K562 (cell line): Measurements from ENCODE around the gene OR4K2. TPM values are rescaled to one million over a fixed set of nuclear protein-coding genes. Genes with fewer than 3 reads are reported as not detected.
A peak's percentile ranks its signal among the peaks of the same experiment; 100 is the strongest.
"Not testable (repeated sequence)": the region's sequence is repeated elsewhere in the genome, so short reads cannot be mapped to it uniquely, and the experiment has no call there.

ENCODE experiments used
- ATAC-seq: fragments of 200-7000 bp; cut with Tn5 transposase; 3 replicates; pipeline ENCODE4 v1.9.1; 2020; ENCODE audit warnings: moderate library complexity
- BruUV-seq: library from RNA; stranded (reverse); fragments of 400-500 nt; replicated peaks from 2 replicates; lab custom pipeline; 2021; lab: Mats Ljungman, UMichigan
- CTCF ChIA-PET: fragments of 300-600 bp; formaldehyde crosslinking; extraction: SDS; loops from one replicate; lab custom pipeline; 2021; ENCODE audit warnings: low intra/inter-chr PET ratio; lab: Yijun Ruan, JAX
- POLR2A ChIA-PET: fragments of 300-600, 350-650 bp; sonication (Branson Sonifier 250); formaldehyde crosslinking; extraction: SDS; loops from one replicate; lab custom pipeline; 2021; ENCODE audit warnings: antibody characterized with exemption, inconsistent platforms; lab: Yijun Ruan, JAX
- DNase-seq, 4 experiments: peaks; one replicate each; pipeline versions ENCODE4 v3.0.0 to v3.0.0-alpha.2; 2011 to 2018; ENCODE audit warnings: low spot score in 3 of 4, mixed read lengths in 3 of 4; ENCODE audit errors: extremely low read depth in 1 of 4
- FAIRE-seq: peaks from 2 replicates; lab custom pipeline; 2011; peaks lifted over from hg19 to GRCh38; lab: Jason Lieb, UNC
- H2AFZ ChIP-seq: 2 replicates; pipeline ENCODE4 v1.6.0; 2011; ENCODE audit warnings: low read depth, low read length, control low read depth, inconsistent platforms
- H3K27ac ChIP-seq: fragments of 200-600 bp; 3 replicates; pipeline ENCODE4 v1.8.0; 2011; ENCODE audit warnings: low read depth, mild to moderate bottlenecking, control low read depth, inconsistent platforms, low read length, moderate library complexity, mixed read lengths; ENCODE audit errors: extremely low read depth
- H3K27me3 ChIP-seq, 2 experiments: fragments of 300-600 bp in 1 of 2; 2 replicates in 1 of 2; 3 replicates in 1 of 2; pipeline versions ENCODE4 v1.6.0 to v1.8.0; 2011; ENCODE audit warnings: inconsistent platforms in 2 of 2, low read length in 2 of 2, mild to moderate bottlenecking in 1 of 2, mixed read lengths in 1 of 2, moderate library complexity in 1 of 2; ENCODE audit not compliant: control insufficient read depth in 2 of 2, insufficient read depth in 2 of 2
- H3K36me3 ChIP-seq: fragments of 300-600 bp; 3 replicates; pipeline ENCODE4 v1.8.0; 2011; ENCODE audit warnings: mild to moderate bottlenecking, low read length, inconsistent platforms; ENCODE audit not compliant: control insufficient read depth, insufficient read depth
- H3K4me1 ChIP-seq, 2 experiments: fragments of 200-600 bp in 1 of 2; replicated peaks in 1 of 2; 2 replicates in 1 of 2; 3 replicates in 1 of 2; pipeline versions ENCODE4 v1.5.1 to v1.8.0; 2011; ENCODE audit warnings: inconsistent platforms in 2 of 2, low read length in 2 of 2, mild to moderate bottlenecking in 1 of 2, mixed read lengths in 1 of 2, moderate library complexity in 1 of 2; ENCODE audit not compliant: control insufficient read depth in 2 of 2, insufficient read depth in 2 of 2
- H3K4me2 ChIP-seq: 2 replicates; pipeline ENCODE4 v1.6.1; 2011; ENCODE audit warnings: low read length, control low read depth, inconsistent platforms, mixed read lengths; ENCODE audit not compliant: insufficient read depth
- H3K4me3 ChIP-seq: fragments of 200-600 bp; sonication (generic), shearing (Covaris generic); 2 replicates; pipeline ENCODE4 v1.5.1; 2016; ENCODE audit warnings: control low read depth, inconsistent platforms
- H3K79me2 ChIP-seq: fragments of 200-600 bp; 3 replicates; pipeline ENCODE4 v1.8.0; 2011; ENCODE audit warnings: low read length, inconsistent platforms; ENCODE audit not compliant: control insufficient read depth, insufficient read depth
- H3K9ac ChIP-seq, 2 experiments: 2 replicates each; pipeline versions ENCODE4 v1.6.0 to v1.6.1; 2011; ENCODE audit warnings: low read depth in 2 of 2, low read length in 2 of 2, control low read depth in 1 of 2, inconsistent platforms in 1 of 2, mild to moderate bottlenecking in 1 of 2, mixed read lengths in 1 of 2; ENCODE audit not compliant: insufficient read depth in 1 of 2
- H3K9me1 ChIP-seq: one replicate; pipeline ENCODE4 v1.6.0; 2011; ENCODE audit warnings: inconsistent platforms, mild to moderate bottlenecking, low read length, moderate library complexity; ENCODE audit not compliant: control insufficient read depth, insufficient read depth
- H3K9me3 ChIP-seq: replicated peaks from 2 replicates; pipeline ENCODE4 v1.5.1; 2011; ENCODE audit warnings: low read depth, low read length, inconsistent platforms; ENCODE audit not compliant: control insufficient read depth, insufficient read depth
- H4K20me1 ChIP-seq: replicated peaks from 2 replicates; pipeline ENCODE4 v1.6.1; 2011; ENCODE audit warnings: low read length, inconsistent platforms, mixed read lengths; ENCODE audit not compliant: control insufficient read depth, insufficient read depth
- CBX3 ChIP-seq, 2 experiments: IDR thresholded peaks; 1 replicate in 1 of 2; 2 replicates in 1 of 2; pipeline ENCODE4 v1.6.1; 2012; ENCODE audit warnings: inconsistent platforms in 2 of 2, low read length in 2 of 2, borderline replicate concordance in 1 of 2, control low read depth in 1 of 2
- MCM2 ChIP-seq: fragments of 450-650 bp; IDR thresholded peaks from 2 replicates; pipeline ENCODE4 v1.6.1; 2017; ENCODE audit warnings: low read depth, mild to moderate bottlenecking
- NR2C1 ChIP-seq, 2 experiments: fragments of 450-650 bp; IDR thresholded peaks; 2 replicates each; pipeline ENCODE4 v1.6.1; 2017; ENCODE audit warnings: mild to moderate bottlenecking in 2 of 2, antibody characterized with exemption in 1 of 2, inconsistent platforms in 1 of 2, missing compliant biosample characterization in 1 of 2, missing genetic modification characterization in 1 of 2
- NR2C2 ChIP-seq, 2 experiments: fragments of 200-800 bp in 1 of 2; sonication (Bioruptor generic) in 1 of 2; sonication (generic) in 1 of 2; formaldehyde crosslinking in 1 of 2; IDR thresholded peaks; 2 replicates each; pipeline versions ENCODE4 v1.6.1 to v1.8.0; 2016 to 2022; ENCODE audit warnings: mild to moderate bottlenecking in 1 of 2, missing compliant biosample characterization in 1 of 2, missing genetic modification characterization in 1 of 2, missing genetic modification reagents in 1 of 2
- ZNF57 ChIP-seq: fragments of 450-650 bp; formaldehyde crosslinking; IDR thresholded peaks from 2 replicates; pipeline ENCODE4 v1.4.0; 2020; ENCODE audit warnings: mild to moderate bottlenecking, moderate library complexity
- WGBS: fragments of 100-300 bp; shearing (Covaris generic); methylation state at CpG from one replicate; pipeline ENCODE4 v1.1.6; 2016; ENCODE audit warnings: low coverage, mixed read lengths; ENCODE audit not compliant: insufficient coverage; ENCODE audit errors: missing lambda C conversion rate; 5-methylcytosine and 5-hydroxymethylcytosine counted together
- in situ Hi-C: fragments of 300-500 bp; cut with MboI; formaldehyde crosslinking; loops from 4 replicates; pipeline ENCODE4 v1.15.0; 2018; ENCODE audit warnings: inconsistent platforms, mixed read lengths
- intact Hi-C: fragments of 100-400 bp; cut with micrococcal nuclease; formaldehyde crosslinking; loops from 2 replicates; pipeline ENCODE4 v1.14.2; 2022
- polyA plus RNA-seq, 8 experiments: library from polyadenylated mRNA; depleted of rRNA in 4 of 8; stranded (reverse) in 5 of 8; unstranded in 3 of 8; fragments of >200 nt; fragmentation: Nextera tagmentation in 2 of 8; fragmentation: Illumina TruSeq in 1 of 8; extraction: Ambion mirVana in 2 of 8; extraction: Trizol in 1 of 8; gene quantifications; 2 replicates each; pipeline versions ENCODE4 v1.2.1 to v1.2.3, GENCODE V29; 2011 to 2014; ENCODE audit warnings: inconsistent platforms in 1 of 8, missing spikeins in 1 of 8
- total RNA-seq, 7 experiments: library from RNA; depleted of rRNA in 6 of 7; stranded (reverse); fragments of >200 nt in 6 of 7; fragmentation: Illumina TruSeq in 2 of 7; extraction: Trizol in 2 of 7; gene quantifications; 2 replicates each; pipeline versions ENCODE4 v1.2.1 to v1.2.3, GENCODE V29; 2011 to 2021; ENCODE audit warnings: low replicate concordance in 1 of 7
- TF ChIP-seq, protein P1 (sequence below): fragments of 250-450 bp; sonication (Bioruptor Pico); IDR thresholded peaks from 2 replicates; pipeline ENCODE4 v1.4.0; 2020; ENCODE audit warnings: borderline replicate concordance
- TF ChIP-seq, protein P2 (sequence below), 3 experiments: IDR thresholded peaks in 2 of 3; conservative IDR thresholded peaks in 1 of 3; 2 replicates each; pipeline ENCODE4 v1.5.1; 2011 to 2012; ENCODE audit warnings: low read length in 3 of 3, mild to moderate bottlenecking in 3 of 3, control low read depth in 2 of 3, improper control_type of control experiment in 1 of 3, inconsistent platforms in 1 of 3, low read depth in 1 of 3, mixed read lengths in 1 of 3, moderate library complexity in 1 of 3; ENCODE audit not compliant: insufficient read depth in 2 of 3

OR4K2 gene
- total and polyA plus RNA-seq, 9 of the 15 experiments (the other 6 are each of a cell fraction or from before 2014, with no cell fraction given): not detected

DNA sequence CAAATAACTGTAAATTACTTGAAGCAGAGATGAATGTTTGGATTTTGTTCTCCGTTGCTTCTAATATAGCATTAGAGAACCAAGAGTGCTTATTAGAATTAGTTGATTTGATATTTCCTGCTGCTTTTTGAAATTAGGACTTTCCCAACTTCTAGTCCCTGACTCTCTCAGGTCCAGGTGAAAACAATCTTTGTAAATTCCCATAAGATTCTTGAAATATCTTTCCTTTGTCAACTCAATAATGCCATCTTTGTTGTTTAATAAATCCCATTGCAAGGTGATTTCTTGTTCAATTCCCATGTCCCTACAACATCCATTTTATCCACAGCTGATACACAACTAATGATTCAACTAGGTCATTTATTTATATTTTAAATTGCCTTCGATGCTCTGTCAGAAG lies at the start of gene OR4K2 (continued):
- TF ChIP-seq, protein P1, sequence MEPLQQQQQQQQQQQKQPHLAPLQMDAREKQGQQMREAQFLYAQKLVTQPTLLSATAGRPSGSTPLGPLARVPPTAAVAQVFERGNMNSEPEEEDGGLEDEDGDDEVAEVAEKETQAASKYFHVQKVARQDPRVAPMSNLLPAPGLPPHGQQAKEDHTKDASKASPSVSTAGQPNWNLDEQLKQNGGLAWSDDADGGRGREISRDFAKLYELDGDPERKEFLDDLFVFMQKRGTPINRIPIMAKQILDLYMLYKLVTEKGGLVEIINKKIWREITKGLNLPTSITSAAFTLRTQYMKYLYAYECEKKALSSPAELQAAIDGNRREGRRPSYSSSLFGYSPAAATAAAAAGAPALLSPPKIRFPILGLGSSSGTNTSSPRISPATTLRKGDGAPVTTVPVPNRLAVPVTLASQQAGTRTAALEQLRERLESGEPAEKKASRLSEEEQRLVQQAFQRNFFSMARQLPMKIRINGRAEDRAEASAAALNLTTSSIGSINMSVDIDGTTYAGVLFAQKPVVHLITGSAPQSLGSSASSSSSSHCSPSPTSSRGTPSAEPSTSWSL (CRISPR knock-in tag): no peak
- TF ChIP-seq MCM2: no peak
- TF ChIP-seq CBX3 (IDR thresholded peaks at IDR 0.05; ENCODE audit: borderline replicate concordance in 1 of 2, low read length in 2 of 2): no peak
- TF ChIP-seq, all 486 proteins: peak for 0

DNA sequence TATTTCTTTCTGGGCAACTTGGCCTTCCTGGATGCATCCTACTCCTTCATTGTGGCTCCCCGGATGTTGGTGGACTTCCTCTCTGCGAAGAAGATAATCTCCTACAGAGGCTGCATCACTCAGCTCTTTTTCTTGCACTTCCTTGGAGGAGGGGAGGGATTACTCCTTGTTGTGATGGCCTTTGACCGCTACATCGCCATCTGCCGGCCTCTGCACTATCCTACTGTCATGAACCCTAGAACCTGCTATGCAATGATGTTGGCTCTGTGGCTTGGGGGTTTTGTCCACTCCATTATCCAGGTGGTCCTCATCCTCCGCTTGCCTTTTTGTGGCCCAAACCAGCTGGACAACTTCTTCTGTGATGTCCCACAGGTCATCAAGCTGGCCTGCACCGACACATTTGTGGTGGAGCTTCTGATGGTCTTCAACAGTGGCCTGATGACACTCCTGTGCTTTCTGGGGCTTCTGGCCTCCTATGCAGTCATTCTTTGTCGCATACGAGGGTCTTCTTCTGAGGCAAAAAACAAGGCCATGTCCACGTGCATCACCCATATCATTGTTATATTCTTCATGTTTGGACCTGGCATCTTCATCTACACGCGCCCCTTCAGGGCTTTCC lies 47.2 kb upstream of the OR4K2 start:
- intact Hi-C loops; H3K9me3 ChIP-seq; in situ Hi-C loops; CTCF ChIA-PET; H3K36me3 ChIP-seq; H3K4me2 ChIP-seq; H3K27me3 ChIP-seq; H3K79me2 ChIP-seq; H3K9ac ChIP-seq; FAIRE-seq; H3K4me3 ChIP-seq; POLR2A ChIA-PET; H4K20me1 ChIP-seq; H3K4me1 ChIP-seq; H3K9me1 ChIP-seq; H2AFZ ChIP-seq; BruUV-seq; H3K27ac ChIP-seq; TF ChIP-seq NR2C1 (IDR thresholded peaks at IDR 0.05); NR2C2 (CRISPR knock-in tag; IDR thresholded peaks at IDR 0.05): not testable (repeated sequence)
- 12% methylated on average over 12 of the region's 12 CpGs for WGBS
- DNase-seq (peak in 1 of 4 experiments; percentile 16), ATAC-seq (peak; percentile 38; the same call in 1 of the 3 replicates)
- TF ChIP-seq, protein P2, sequence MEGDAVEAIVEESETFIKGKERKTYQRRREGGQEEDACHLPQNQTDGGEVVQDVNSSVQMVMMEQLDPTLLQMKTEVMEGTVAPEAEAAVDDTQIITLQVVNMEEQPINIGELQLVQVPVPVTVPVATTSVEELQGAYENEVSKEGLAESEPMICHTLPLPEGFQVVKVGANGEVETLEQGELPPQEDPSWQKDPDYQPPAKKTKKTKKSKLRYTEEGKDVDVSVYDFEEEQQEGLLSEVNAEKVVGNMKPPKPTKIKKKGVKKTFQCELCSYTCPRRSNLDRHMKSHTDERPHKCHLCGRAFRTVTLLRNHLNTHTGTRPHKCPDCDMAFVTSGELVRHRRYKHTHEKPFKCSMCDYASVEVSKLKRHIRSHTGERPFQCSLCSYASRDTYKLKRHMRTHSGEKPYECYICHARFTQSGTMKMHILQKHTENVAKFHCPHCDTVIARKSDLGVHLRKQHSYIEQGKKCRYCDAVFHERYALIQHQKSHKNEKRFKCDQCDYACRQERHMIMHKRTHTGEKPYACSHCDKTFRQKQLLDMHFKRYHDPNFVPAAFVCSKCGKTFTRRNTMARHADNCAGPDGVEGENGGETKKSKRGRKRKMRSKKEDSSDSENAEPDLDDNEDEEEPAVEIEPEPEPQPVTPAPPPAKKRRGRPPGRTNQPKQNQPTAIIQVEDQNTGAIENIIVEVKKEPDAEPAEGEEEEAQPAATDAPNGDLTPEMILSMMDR (IDR thresholded peaks at IDR 0.05 in 2 of 3, conservative IDR thresholded peaks at IDR 0.05 in 1 of 3; ENCODE audit: insufficient read depth in 2 of 3, low read depth in 1 of 3, low read length in 3 of 3): peak; percentile 7 to 24 (median 24); a peak in 2 of 6 replicates
- 0 out of 2 replicates have a peak, but pooled peaks have one; percentile 30 for TF ChIP-seq ZNF57 (CRISPR knock-in tag)
- peak; percentile 50; the same call in 1 of the 2 replicates for TF ChIP-seq NR2C1 (tag; IDR thresholded peaks at IDR 0.05)
- TF ChIP-seq NR2C2 (tag; IDR thresholded peaks at IDR 0.05): peak; percentile 31; the same call in 1 of the 2 replicates
